ENCODE results near the gene ZNF236. TPM values are rescaled to one million over a fixed set of nuclear protein-coding genes. Genes with fewer than 3 reads are reported as not detected.

Gene ZNF236
- total and polyA plus RNA-seq, 2 of the 8 experiments (the other 6 are each of a cell fraction or from before 2014, with no cell fraction given), result 6.7 to 14.5 TPM

DNA sequence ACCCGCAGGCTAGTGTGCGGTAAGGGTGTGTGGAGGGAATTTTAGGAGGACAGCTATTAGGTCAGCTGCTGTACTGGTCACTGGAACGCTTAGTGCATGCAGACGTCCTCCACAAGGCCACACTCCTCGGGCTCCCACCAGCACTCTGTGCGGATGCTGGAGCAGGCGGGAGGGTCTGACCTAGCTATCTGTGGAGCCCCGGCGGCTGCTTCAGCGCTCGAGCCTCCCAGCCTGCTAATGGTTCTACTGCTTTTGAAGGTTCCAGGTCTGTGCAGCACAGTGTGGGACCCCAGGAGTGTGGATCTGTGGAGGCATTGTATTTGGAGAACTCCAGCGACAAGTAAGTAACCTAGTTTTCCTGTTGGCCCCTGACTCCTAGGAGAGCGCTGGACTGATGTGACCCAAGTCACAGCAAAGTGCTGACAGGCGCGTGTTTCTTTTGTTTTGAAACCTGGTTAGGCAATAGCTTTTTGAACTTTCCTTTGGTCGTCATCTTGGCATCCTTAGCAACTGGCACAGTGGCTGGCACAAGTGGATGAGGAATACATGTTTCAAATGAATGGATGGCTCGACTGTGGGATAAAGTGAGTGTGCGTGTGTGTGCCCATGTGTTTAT lies 113.5 kb downstream of the ZNF236 start (continued):
- TF ChIP-seq YY1 (IDR thresholded peaks at IDR 0.05; ENCODE audit: low read depth, low read length), result no peak
- no peak for TF ChIP-seq SUZ12 (IDR thresholded peaks at IDR 0.05; ENCODE audit: low read length)
- TF ChIP-seq RFX5 (IDR thresholded peaks at IDR 0.05; ENCODE audit: borderline replicate concordance, low read depth, low read length), result no peak
- no peak for TF ChIP-seq BCL11A (IDR thresholded peaks at IDR 0.05; ENCODE audit: low read depth in 2 of 2, low read length in 2 of 2)
- TF ChIP-seq NRF1 (IDR thresholded peaks at IDR 0.05; ENCODE audit: low read depth, low read length), result no peak
- no peak for TF ChIP-seq RBBP5 (IDR thresholded peaks at IDR 0.05; ENCODE audit: borderline replicate concordance, low read depth, low read length)
- no peak for TF ChIP-seq TCF12 (IDR thresholded peaks at IDR 0.05; ENCODE audit: low read depth, low read length)
- TF ChIP-seq EZH2 (IDR thresholded peaks at IDR 0.05; ENCODE audit: low read depth, low read length, severe bottlenecking), result no peak
- no peak for TF ChIP-seq SRF (IDR thresholded peaks at IDR 0.05; ENCODE audit: low read depth, low read length)
- TF ChIP-seq, protein P1, sequence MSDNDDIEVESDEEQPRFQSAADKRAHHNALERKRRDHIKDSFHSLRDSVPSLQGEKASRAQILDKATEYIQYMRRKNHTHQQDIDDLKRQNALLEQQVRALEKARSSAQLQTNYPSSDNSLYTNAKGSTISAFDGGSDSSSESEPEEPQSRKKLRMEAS (IDR thresholded peaks at IDR 0.05), result no peak
- TF ChIP-seq ASH2L (IDR thresholded peaks at IDR 0.05; ENCODE audit: low read length), result no peak

All from H1 (cell line).